ENCODE data around the gene GNRH2.
"Not testable (repeated sequence)": the region's sequence is repeated elsewhere in the genome, so short reads cannot be mapped to it uniquely, and the experiment has no call there.

GNRH2 gene

DNA sequence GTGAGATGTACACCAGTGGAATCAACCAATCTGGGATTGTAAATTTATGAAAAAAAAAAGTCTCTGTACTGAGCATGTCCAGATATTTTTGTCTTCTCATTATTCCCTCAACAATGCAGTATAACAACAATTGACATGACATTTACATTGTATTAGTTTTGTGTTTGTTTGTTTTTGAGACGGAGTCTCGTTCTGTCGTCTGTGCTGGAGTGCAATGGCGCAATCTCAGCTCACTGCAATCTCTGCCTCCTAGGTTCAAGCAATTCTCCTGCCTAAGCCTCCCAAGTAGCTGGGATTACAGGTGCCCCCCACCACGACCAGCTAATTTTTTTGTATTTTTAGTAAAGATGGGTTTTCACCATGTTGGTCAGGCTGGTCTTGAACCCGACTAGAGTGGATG lies 31.9 kb downstream of the GNRH2 start:
- not testable (repeated sequence) for DNase-seq

DNA sequence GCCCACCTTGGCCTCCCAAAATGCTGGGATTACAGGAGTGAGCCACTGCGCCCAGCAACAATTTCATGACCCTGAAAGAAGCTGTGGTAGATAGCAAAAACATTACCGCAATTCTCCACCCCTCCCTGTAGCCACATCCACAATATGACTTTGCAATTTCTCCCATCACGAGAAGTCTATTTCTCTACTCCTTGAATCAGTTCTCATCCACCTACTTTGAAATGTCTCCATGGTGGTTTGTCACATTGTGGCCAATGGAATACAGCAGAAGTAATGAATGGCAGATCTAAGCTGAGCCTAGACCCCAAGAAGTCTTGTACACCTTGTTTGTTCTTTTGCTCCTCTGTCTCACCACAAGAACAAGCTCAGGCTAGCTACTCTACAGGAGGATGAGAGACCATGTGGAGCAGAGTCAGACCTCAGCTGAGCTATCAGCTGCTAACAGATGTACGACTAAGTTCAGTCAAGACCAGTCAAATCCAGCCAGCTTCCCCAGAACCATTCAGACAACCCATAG lies 34.3 kb downstream of the GNRH2 start:
- DNase-seq: no peak

GRCh38 chr20:3080939-3081388 lies 37.5 kb downstream of the GNRH2 start:
- no peak for DNase-seq

- no peak for DNase-seq
These were observed 38.2 kb downstream of the GNRH2 start for GRCh38 chr20:3081641-3082040.

- no peak for DNase-seq
These were observed 39.0 kb downstream of the GNRH2 start for GRCh38 chr20:3082306-3082951.

DNA sequence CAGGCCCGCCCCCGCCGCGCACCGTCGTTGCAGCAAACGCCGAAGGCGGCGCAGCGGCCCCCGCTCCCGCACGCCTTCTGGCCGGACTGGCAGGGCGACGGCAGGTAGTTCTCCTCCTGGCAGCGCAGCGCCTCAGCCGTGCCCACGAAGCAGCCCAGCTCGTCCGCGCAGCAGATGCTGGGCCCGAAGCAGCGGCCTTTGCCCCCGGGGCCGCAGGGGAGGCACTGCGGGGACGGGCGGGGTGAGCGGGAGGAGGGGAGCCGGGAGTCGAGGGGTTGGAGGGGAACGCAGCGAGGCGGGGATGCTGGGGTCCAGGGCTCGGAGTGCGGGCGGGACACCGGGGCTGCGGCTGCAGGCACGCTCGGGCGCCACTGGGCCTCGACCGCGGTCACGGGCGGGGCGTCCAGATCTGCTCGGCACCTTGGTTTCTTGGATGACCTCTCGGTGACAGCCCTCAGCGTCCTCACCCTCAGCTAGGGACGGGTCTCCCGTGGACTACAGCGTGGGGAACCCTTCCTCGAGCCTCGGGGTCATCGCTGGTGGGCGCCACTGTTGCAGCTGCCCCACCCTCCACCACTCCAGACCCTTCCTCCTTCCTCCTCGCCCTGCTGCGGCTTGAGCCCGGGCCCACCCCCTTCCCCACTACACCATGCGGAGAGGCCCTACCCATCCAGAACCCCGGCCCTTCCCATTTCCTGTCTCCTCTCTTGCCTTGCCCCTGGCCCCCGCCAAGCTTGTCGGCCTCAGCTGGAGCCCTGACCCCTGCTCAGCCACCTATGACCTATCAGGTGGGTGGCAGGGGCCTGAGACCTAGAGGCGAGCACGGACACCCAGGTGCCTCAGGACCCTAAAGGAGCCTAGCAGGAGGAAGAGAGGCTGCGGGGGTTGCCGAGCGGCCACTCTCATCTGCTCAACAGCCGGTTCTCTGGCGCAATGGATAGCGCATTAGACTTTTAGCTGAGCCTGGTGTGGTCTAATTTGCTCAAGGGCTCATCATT lies 39.8 kb downstream of the GNRH2 start:
- no peak for DNase-seq

GRCh38 chr20:3084283-3084985 lies 41.0 kb downstream of the GNRH2 start, which contains the start of gene AVP:
AVP (minus strand) TSS chr20:3084724; CDS start chr20:3084674, 50 bp downstream.
- DNase-seq: no peak

- no peak for DNase-seq
These were observed 41.6 kb downstream of the GNRH2 start for GRCh38 chr20:3084986-3085360.

DNA sequence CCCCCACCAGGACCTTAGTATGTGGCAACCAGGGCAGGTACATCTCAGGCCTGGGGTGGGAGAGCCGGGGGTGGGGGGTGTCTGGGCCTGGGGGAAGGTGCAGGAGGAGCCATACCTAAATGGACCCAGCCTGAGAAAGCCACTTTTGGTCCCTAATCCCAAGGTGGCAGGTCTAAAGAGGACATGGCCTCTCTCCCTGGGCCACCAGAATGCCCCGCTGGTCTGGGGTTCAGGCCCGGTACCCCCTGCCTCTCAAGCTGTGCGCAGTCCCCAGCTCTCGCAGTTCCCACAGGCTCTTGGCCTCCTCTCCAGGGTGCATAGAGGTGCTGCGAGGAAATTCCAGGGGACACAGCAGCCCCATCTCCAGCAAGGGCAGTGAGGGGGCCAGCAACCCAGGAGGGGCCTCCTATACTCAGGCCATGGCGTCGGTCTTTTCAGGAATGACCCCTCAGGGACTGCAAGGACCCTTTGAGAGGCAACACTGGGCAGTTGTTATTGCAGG lies 42.2 kb downstream of the GNRH2 start:
- DNase-seq: no peak

DNA sequence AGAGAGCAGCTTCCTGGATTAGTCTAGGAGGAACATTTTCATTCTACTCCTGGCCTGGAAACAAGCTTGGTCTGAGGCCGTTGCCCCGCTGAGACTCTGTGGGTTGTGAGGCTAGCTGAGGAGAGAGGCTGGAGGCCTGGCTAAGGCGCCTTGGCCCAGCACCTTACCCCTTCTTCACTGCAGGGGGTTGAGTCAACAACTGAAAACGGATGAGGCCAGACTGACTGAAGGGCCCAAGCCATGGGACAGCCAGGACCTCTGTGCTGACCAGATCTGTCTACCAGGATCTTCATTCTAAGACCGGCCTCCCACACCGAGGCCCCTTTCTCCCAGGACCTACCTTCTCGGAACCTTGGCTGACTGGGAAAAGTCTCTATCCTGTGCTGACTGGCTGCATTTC lies 44.6 kb downstream of the GNRH2 start:
- no peak for DNase-seq

DNA sequence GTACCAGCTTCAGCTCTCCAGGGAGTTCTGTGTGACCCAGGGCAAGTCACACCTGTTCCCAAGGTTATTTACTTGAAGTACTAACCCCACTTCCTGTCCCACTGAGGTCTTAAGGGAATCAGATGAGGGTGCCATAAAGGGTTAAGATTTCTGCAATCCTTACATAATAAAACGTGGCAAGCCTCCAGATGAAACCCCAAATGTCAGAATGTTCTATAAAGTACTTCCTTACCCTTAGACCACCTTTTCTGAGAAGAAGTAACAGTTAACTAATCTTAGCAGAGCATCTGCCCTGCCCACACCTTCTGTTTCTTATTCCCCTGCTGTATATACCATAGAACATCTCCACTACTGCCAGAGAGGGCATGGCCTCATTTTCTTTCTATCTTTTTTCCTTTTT lies 47.1 kb downstream of the GNRH2 start:
- no peak for DNase-seq

- DNase-seq: peak; percentile 50
These were observed 49.4 kb downstream of the GNRH2 start for GRCh38 chr20:3092611-3093379.

- peak in 1 of 2 experiments; percentile 15 for DNase-seq
These were observed 50.5 kb downstream of the GNRH2 start for GRCh38 chr20:3093861-3094361.

GRCh38 chr20:3094848-3095629 lies 51.6 kb downstream of the GNRH2 start:
- DNase-seq: no peak

Data from stimulated activated CD4-positive, alpha-beta T cell treated with anti-CD3 and anti-CD28 coated beads, Interleukin-4, amount 100 ng/mL, for 4 hours (primary cell).